Subcutaneous abdominal adipose tissue (tissue), 5 donors: ENCODE results near the gene DHX29.

Source experiments
- H3K27ac ChIP-seq: one replicate; pipeline ENCODE4 v1.7.0; 2013; ENCODE audit warnings: low read depth, mild to moderate bottlenecking, inconsistent platforms, low read length, moderate library complexity
- H3K27me3 ChIP-seq, 5 donors: one replicate each; pipeline ENCODE4 v1.7.0; 2013; ENCODE audit warnings: low read length in 5 of 5, inconsistent platforms in 1 of 5; ENCODE audit not compliant: control insufficient read depth in 5 of 5, insufficient read depth in 4 of 5
- H3K36me3 ChIP-seq, 5 donors: one replicate each; pipeline ENCODE4 v1.7.0; 2013; ENCODE audit warnings: low read length in 5 of 5; ENCODE audit not compliant: control insufficient read depth in 5 of 5, insufficient read depth in 5 of 5
- H3K4me1 ChIP-seq, 5 donors: one replicate each; pipeline ENCODE4 v1.7.0; 2013; ENCODE audit warnings: low read length in 5 of 5, mild to moderate bottlenecking in 3 of 5, moderate library complexity in 1 of 5; ENCODE audit not compliant: control insufficient read depth in 5 of 5, insufficient read depth in 5 of 5
- H3K4me3 ChIP-seq, 5 donors: one replicate each; pipeline ENCODE4 v1.7.0; 2013; ENCODE audit warnings: low read length in 5 of 5, low read depth in 1 of 5
- H3K9ac ChIP-seq, 5 donors: one replicate each; pipeline ENCODE4 v1.7.0; 2013; ENCODE audit warnings: low read length in 5 of 5, mild to moderate bottlenecking in 4 of 5, moderate library complexity in 3 of 5
- H3K9me3 ChIP-seq, 5 donors: one replicate each; pipeline ENCODE4 v1.7.0; 2013; ENCODE audit warnings: low read length in 5 of 5; ENCODE audit not compliant: control insufficient read depth in 5 of 5
- donor health status: healthy.
- donor health status: healthy.
- donor health status: healthy.
- donor health status: healthy.
- donor health status: healthy.

Gene DHX29

DNA sequence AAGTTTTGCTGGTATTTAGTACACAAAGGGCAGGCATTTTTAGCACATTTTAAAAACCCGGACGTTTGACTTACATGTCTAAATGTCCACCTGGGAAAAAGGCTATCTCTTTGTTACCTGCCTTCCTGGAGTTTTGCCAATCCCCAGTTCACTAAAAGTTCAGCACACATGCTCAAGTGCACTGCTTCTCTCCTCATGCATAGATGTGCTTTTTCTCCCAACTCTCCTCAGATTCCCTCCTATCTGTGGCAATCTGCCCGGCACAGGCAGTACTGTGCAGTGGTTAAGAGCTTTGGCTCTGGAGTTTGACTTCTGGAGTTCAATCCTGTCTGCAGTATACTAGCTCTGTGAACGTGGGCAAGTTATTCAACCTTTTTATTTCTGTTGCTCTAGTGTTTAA is 65.7 kb downstream of the DHX29 start:
- Histone ChIP-seq H3K4me3 (no peak overlapping the region), H3K27me3 (peaks cover 2 to 16% (median 5%) of the 10 kb centered on the region in 5 donors)

GRCh38 chr5:55236800-55237199 is 70.7 kb downstream of the DHX29 start:
- H3K9ac ChIP-seq, result no peak overlapping the region
- no peaks in the 10 kb centered on the region for H3K9me3 ChIP-seq
- no peaks in the 10 kb centered on the region for H3K36me3 ChIP-seq
- no peak overlapping the region for H3K27ac ChIP-seq
- H3K27me3 ChIP-seq, result peaks cover 10 to 42% (median 26%) of the 10 kb centered on the region in 5 donors
- no peak overlapping the region for H3K4me3 ChIP-seq
- H3K4me1 ChIP-seq, result peaks cover 6 to 29% (median 28%) of the 10 kb centered on the region in 5 donors

More for the DNA sequence above, 65.7 kb downstream of the DHX29 start:
- H3K4me1 ChIP-seq, result no peaks in the 10 kb centered on the region
- H3K9me3 ChIP-seq, result no peaks in the 10 kb centered on the region
- no peak overlapping the region for H3K9ac ChIP-seq
- H3K36me3 ChIP-seq, result no peaks in the 10 kb centered on the region
- no peak overlapping the region for H3K27ac ChIP-seq

GRCh38 chr5:55234121-55234700 is 73.3 kb downstream of the DHX29 start:
- Histone ChIP-seq H3K27ac (no peak overlapping the region), H3K36me3 (no peaks in the 10 kb centered on the region), H3K9me3 (peaks cover 0 to 4% (median 0%) of the 10 kb centered on the region in 5 donors), H3K9ac (peak overlapping the region in 3 of 5 donors; percentile 12 to 43 (median 23)), H3K27me3 (peaks cover 29 to 64% (median 51%) of the 10 kb centered on the region in 5 donors), H3K4me1 (peaks cover 6 to 38% (median 38%) of the 10 kb centered on the region in 5 donors), H3K4me3 (peak overlapping the region; percentile 67 to 77 (median 75))

GRCh38 chr5:55232985-55233928 is 74.2 kb downstream of the DHX29 start, which contains the start of gene CCNO:
TSS of gene CCNO (minus strand) at chr5:55233608. CDS start at chr5:55233523, 85 bp downstream.
- H3K4me3 ChIP-seq, result peak within 1 kb of the TSS; percentile 67 to 77 (median 75)
- no peak within 1 kb of the TSS for H3K27ac ChIP-seq
- H3K9ac ChIP-seq, result peak within 1 kb of the TSS in 3 of 5 donors; percentile 12 to 56 (median 23)
- H3K9me3 ChIP-seq, result peaks cover 0 to 4% (median 0%) of the 10 kb centered on the region in 5 donors
- H3K27me3 ChIP-seq, result peaks cover 34 to 74% (median 60%) of the 10 kb centered on the region in 5 donors
- no peaks in the 10 kb centered on the region for H3K36me3 ChIP-seq
- H3K4me1 ChIP-seq, result peaks cover 6 to 38% (median 38%) of the 10 kb centered on the region in 5 donors

- Histone ChIP-seq H3K27ac (no peak overlapping the region), H3K9me3 (peaks cover 0 to 4% (median 0%) of the 10 kb centered on the region in 5 donors), H3K4me1 (peaks cover 8 to 45% (median 44%) of the 10 kb centered on the region in 5 donors), H3K27me3 (peaks cover 37 to 82% (median 66%) of the 10 kb centered on the region in 5 donors), H3K36me3 (no peaks in the 10 kb centered on the region), H3K4me3 (peak overlapping the region; percentile 66 to 77 (median 71)), H3K9ac (peak overlapping the region in 1 of 5 donors; percentile 13)
Observed at GRCh38 chr5:55232271-55232984, 75.1 kb downstream of the DHX29 start.

- Histone ChIP-seq H3K27ac (no peak overlapping the region), H3K36me3 (no peaks in the 10 kb centered on the region), H3K9me3 (peaks cover 0 to 4% (median 0%) of the 10 kb centered on the region in 5 donors), H3K9ac (no peak overlapping the region), H3K27me3 (peaks cover 39 to 85% (median 68%) of the 10 kb centered on the region in 5 donors), H3K4me1 (peaks cover 8 to 50% (median 49%) of the 10 kb centered on the region in 5 donors), H3K4me3 (peak overlapping the region in 4 of 5 donors; percentile 67 to 77 (median 74))
Observed at GRCh38 chr5:55231919-55232270, 75.6 kb downstream of the DHX29 start.

DNA sequence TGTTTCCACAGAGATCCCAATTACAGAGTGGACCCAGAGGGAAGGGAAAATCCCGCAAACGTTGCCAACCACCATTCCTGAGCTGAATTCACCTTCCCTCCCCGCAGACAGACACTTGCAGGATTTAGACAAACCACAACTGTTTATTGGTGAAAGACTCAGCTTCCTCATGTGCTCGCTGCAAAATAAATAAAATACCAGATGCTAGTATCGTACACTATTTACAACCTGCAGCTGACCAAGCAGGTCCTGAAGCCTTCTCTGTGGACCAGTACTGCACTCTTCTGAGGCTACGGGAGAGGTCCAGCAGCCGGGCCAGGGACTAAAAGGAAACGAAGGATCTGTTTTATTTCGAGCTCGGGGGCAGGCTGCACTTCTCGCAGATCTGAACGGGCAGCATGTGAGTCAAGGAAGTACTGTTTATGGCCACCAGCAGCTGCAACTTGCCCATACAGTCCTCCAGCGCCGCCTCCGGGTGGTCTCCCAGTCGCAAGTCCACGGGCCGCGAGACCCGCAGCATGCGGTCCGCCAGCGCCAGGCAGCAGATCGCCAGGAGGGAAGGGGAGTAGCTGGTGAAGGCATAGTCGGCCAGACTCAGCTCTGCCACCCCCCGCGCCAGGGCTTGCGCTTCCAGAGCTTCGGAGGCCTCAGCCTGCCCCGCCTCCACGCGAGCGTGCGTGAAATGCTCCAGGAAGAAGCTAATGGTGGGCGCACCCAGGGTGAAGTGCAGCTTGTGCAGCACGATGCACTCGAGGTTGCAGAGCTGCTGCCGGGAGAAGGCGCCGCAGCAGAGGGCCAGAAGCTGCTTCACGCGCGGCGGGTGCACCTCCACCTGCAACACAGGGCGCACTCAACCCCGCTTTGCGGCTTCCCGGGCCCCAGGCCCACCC is 76.2 kb downstream of the DHX29 start:
- no peak overlapping the region for H3K27ac ChIP-seq
- peaks cover 0 to 4% (median 0%) of the 10 kb centered on the region in 5 donors for H3K9me3 ChIP-seq
- H3K4me3 ChIP-seq, result peak overlapping the region in 4 of 5 donors; percentile 39 to 71 (median 59)
- H3K27me3 ChIP-seq, result peaks cover 40 to 85% (median 72%) of the 10 kb centered on the region in 5 donors
- no peaks in the 10 kb centered on the region for H3K36me3 ChIP-seq
- no peak overlapping the region for H3K9ac ChIP-seq
- H3K4me1 ChIP-seq, result peaks cover 8 to 56% (median 55%) of the 10 kb centered on the region in 5 donors

DNA sequence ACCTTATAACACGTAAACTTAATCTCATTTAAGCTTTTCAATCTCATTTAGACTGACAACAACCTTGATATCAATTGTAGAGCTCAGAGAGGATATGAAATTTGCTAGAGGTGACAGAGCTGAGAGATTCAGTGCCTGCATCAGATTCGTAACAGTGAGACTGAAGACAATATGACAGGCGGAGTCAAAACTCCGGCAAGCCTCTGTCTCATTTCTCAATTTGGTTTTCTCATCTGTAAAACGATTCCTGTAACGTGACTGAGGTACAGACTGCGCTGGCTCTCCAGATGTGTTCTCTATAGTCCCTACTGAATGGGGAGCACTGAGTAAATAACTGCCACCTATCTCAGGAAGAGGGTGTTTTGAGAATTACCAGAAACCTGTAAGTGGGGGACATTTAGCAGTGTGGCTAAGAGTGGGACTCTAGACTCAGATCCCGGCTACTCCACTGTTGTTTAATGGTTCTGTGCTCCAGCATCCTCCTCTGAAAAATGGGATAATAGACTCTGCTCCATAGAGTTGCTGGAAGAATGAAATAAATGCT is 77.3 kb downstream of the DHX29 start:
- Histone ChIP-seq H3K4me1 (peaks cover 8 to 58% (median 56%) of the 10 kb centered on the region in 5 donors), H3K27me3 (peaks cover 41 to 93% (median 83%) of the 10 kb centered on the region in 5 donors), H3K27ac (no peak overlapping the region), H3K9me3 (peaks cover 0 to 4% (median 0%) of the 10 kb centered on the region in 5 donors), H3K36me3 (no peaks in the 10 kb centered on the region), H3K9ac (no peak overlapping the region), H3K4me3 (no peak overlapping the region)
